ENCODE results near the gene CBR4. TPM values are rescaled to one million over a fixed set of nuclear protein-coding genes. Genes with fewer than 3 reads are reported as not detected.

The CBR4 gene
- total and polyA plus RNA-seq, 8 donors: 17.6 to 34.9 (median 31.5) TPM

GRCh38 chr4:169025184-169025583 is 15.1 kb upstream of the CBR4 start:
- no peaks in the 10 kb centered on the region for H3K9me3 ChIP-seq
- intact Hi-C loops (cut with DNase I): no loop called here
- DNase-seq (no peak), ATAC-seq (no peak)
- no peaks in the 10 kb centered on the region for H3K27me3 ChIP-seq
- H3K4me3 ChIP-seq: no peak overlapping the region
- no peak for TF ChIP-seq CTCF (IDR thresholded peaks at IDR 0.05)
- H3K36me3 ChIP-seq: no peaks in the 10 kb centered on the region
- H3K4me1 ChIP-seq: no peaks in the 10 kb centered on the region
- H3K27ac ChIP-seq: no peak overlapping the region

- no peaks in the 10 kb centered on the region for H3K4me1 ChIP-seq
- peak; percentile 33 for TF ChIP-seq CTCF (IDR thresholded peaks at IDR 0.05)
- no peaks in the 10 kb centered on the region for H3K9me3 ChIP-seq
- ATAC-seq: peak; percentile 86
- peak in 1 of 4 donors; percentile 59 for DNase-seq
- intact Hi-C loops (cut with DNase I): loop anchor here in 1 of 2 donors (5.0 kb wide), 1 partner anchor 463 kb away; no protein-coding TSS in a partner anchor
- H3K27me3 ChIP-seq: no peaks in the 10 kb centered on the region
- H3K27ac ChIP-seq: no peak overlapping the region
- no peak overlapping the region for H3K4me3 ChIP-seq
- H3K36me3 ChIP-seq: no peaks in the 10 kb centered on the region
These were observed 14.7 kb upstream of the CBR4 start for GRCh38 chr4:169024762-169025161.

GRCh38 chr4:169018406-169018805 is 8.4 kb upstream of the CBR4 start:
- no peaks in the 10 kb centered on the region for H3K4me1 ChIP-seq
- H3K36me3 ChIP-seq: no peaks in the 10 kb centered on the region
- DNase-seq: no peak
- no peak overlapping the region for H3K27ac ChIP-seq
- H3K9me3 ChIP-seq: no peaks in the 10 kb centered on the region
- no peak for TF ChIP-seq CTCF (IDR thresholded peaks at IDR 0.05)
- no peak overlapping the region for H3K4me3 ChIP-seq
- no peaks in the 10 kb centered on the region for H3K27me3 ChIP-seq
- no peak for ATAC-seq
- intact Hi-C loops (cut with DNase I): no loop called here

GRCh38 chr4:169017971-169018370 is 7.9 kb upstream of the CBR4 start:
- Histone ChIP-seq H3K9me3 (no peaks in the 10 kb centered on the region), H3K27me3 (no peaks in the 10 kb centered on the region), H3K4me3 (no peak overlapping the region), H3K4me1 (no peaks in the 10 kb centered on the region), H3K36me3 (no peaks in the 10 kb centered on the region), H3K27ac (no peak overlapping the region)
- intact Hi-C loops (cut with DNase I): no loop called here
- TF ChIP-seq CTCF (IDR thresholded peaks at IDR 0.05): no peak
- DNase-seq: no peak
- ATAC-seq: no peak

GRCh38 chr4:169015186-169015623 is 5.2 kb upstream of the CBR4 start:
- no peak overlapping the region for H3K27ac ChIP-seq
- no peak for ATAC-seq
- H3K27me3 ChIP-seq: no peaks in the 10 kb centered on the region
- no peaks in the 10 kb centered on the region for H3K9me3 ChIP-seq
- no peak for TF ChIP-seq CTCF (IDR thresholded peaks at IDR 0.05)
- DNase-seq: peak in 1 of 4 donors; percentile 39
- H3K4me1 ChIP-seq: peaks cover 0 to 5% of the 10 kb centered on the region in 2 donors
- no peaks in the 10 kb centered on the region for H3K36me3 ChIP-seq
- intact Hi-C loops (cut with DNase I): no loop called here
- no peak overlapping the region for H3K4me3 ChIP-seq
